ENCODE data around the gene PFKFB2. TPM values are rescaled to one million over a fixed set of nuclear protein-coding genes. Genes with fewer than 3 reads are reported as not detected.

The PFKFB2 gene
- total and polyA plus RNA-seq, 4 donors: 1.5 to 5.9 (median 3.0) TPM

DNA sequence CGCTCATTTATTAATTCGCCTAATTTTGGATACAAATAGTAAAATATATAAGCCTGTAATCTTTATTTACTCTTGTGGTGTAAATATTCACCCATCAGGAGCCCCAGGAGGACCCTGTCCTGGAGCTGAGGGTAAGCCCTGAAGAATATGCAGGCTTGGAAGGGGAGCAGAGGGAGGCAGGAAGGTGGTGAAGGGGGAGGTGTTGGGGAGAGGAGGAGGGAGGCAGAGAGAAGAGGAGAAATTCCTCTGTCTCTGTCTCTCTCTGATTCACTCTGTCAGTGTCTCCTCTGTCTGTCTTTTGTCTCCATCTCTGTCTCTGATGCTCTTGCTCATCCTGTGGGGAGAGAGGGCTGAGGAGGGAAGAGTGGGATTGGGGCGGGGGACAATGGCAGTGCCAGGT is 32.8 kb downstream of the PFKFB2 start:
- Histone ChIP-seq H3K9me3 (ENCODE audit: control insufficient read depth in 4 of 4, low read length in 3 of 4) (no peaks in the 10 kb centered on the region), H3K4me3 (ENCODE audit: low read depth in 1 of 3, low read length in 3 of 3) (no peak overlapping the region), H3K9ac (ENCODE audit: low read depth in 1 of 2, low read length in 2 of 2) (no peak overlapping the region), H3K27me3 (ENCODE audit: control insufficient read depth in 4 of 4, insufficient read depth in 4 of 4, low read length in 3 of 4) (no peaks in the 10 kb centered on the region), H3K27ac (ENCODE audit: low read depth in 1 of 2, low read length in 2 of 2) (peak overlapping the region in 1 of 2 donors; percentile 31), H3K36me3 (ENCODE audit: control insufficient read depth in 4 of 4, insufficient read depth in 3 of 4, low read depth in 1 of 4, low read length in 3 of 4) (no peaks in the 10 kb centered on the region), H3K4me1 (ENCODE audit: control insufficient read depth in 4 of 4, insufficient read depth in 4 of 4, low read length in 3 of 4) (peaks cover 3 to 32% (median 19%) of the 10 kb centered on the region in 4 donors)
- 59% methylated on average over 3 of the region's 3 CpGs for WGBS
- no peak for DNase-seq (ENCODE audit: low spot score)
- TF ChIP-seq NR2F2 (IDR thresholded peaks at IDR 0.05): no peak
- no peak for TF ChIP-seq EGR1 (IDR thresholded peaks at IDR 0.05; ENCODE audit: low read depth in 2 of 2)
- TF ChIP-seq ZBTB33 (IDR thresholded peaks at IDR 0.05): no peak
- TF ChIP-seq RXRA (IDR thresholded peaks at IDR 0.05): no peak
- TF ChIP-seq FOXA1 (IDR thresholded peaks at IDR 0.05): no peak
- TF ChIP-seq TAF1 (conservative IDR thresholded peaks at IDR 0.05): no peak
- no peak for TF ChIP-seq HNF4G (IDR thresholded peaks at IDR 0.05)
- no peak for TF ChIP-seq JUND (IDR thresholded peaks at IDR 0.05)
- TF ChIP-seq, protein P1, sequence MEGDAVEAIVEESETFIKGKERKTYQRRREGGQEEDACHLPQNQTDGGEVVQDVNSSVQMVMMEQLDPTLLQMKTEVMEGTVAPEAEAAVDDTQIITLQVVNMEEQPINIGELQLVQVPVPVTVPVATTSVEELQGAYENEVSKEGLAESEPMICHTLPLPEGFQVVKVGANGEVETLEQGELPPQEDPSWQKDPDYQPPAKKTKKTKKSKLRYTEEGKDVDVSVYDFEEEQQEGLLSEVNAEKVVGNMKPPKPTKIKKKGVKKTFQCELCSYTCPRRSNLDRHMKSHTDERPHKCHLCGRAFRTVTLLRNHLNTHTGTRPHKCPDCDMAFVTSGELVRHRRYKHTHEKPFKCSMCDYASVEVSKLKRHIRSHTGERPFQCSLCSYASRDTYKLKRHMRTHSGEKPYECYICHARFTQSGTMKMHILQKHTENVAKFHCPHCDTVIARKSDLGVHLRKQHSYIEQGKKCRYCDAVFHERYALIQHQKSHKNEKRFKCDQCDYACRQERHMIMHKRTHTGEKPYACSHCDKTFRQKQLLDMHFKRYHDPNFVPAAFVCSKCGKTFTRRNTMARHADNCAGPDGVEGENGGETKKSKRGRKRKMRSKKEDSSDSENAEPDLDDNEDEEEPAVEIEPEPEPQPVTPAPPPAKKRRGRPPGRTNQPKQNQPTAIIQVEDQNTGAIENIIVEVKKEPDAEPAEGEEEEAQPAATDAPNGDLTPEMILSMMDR (IDR thresholded peaks at IDR 0.05; ENCODE audit: low read depth, low read length, missing input control): no peak
- no peak for TF ChIP-seq SP1 (IDR thresholded peaks at IDR 0.05)

- Histone ChIP-seq H3K9ac (ENCODE audit: low read depth in 1 of 2, low read length in 2 of 2) (peak overlapping the region in 1 of 2 donors; percentile 75), H3K9me3 (ENCODE audit: control insufficient read depth in 4 of 4, low read length in 3 of 4) (no peaks in the 10 kb centered on the region), H3K4me3 (ENCODE audit: low read depth in 1 of 3, low read length in 3 of 3) (no peak overlapping the region), H3K36me3 (ENCODE audit: control insufficient read depth in 4 of 4, insufficient read depth in 3 of 4, low read depth in 1 of 4, low read length in 3 of 4) (peaks cover 0 to 8% (median 3%) of the 10 kb centered on the region in 4 donors), H3K27me3 (ENCODE audit: control insufficient read depth in 4 of 4, insufficient read depth in 4 of 4, low read length in 3 of 4) (no peaks in the 10 kb centered on the region), H3K27ac (ENCODE audit: low read depth in 1 of 2, low read length in 2 of 2) (peak overlapping the region; percentile 93 to 98), H3K4me1 (ENCODE audit: control insufficient read depth in 4 of 4, insufficient read depth in 4 of 4, low read length in 3 of 4) (peaks cover 3 to 42% (median 21%) of the 10 kb centered on the region in 4 donors)
- WGBS: 72% methylated on average over 2 of the region's 2 CpGs
- no peak for DNase-seq (ENCODE audit: low spot score)
- TF ChIP-seq, protein P1 (IDR thresholded peaks at IDR 0.05; ENCODE audit: low read depth, low read length, missing input control): no peak
- TF ChIP-seq RAD21 (IDR thresholded peaks at IDR 0.05) (no peak), HNF4G (IDR thresholded peaks at IDR 0.05) (no peak)
Measured at GRCh38 chr1:207088161-207088560, 35.1 kb downstream of the PFKFB2 start.
